DOHH2 (cell line): ENCODE measurements around the gene GPR3.
A peak's percentile ranks its signal among the peaks of the same experiment; 100 is the strongest.

Experiments
- H3F3A ChIP-seq: fragments of 200-600 bp; sonication (generic), shearing (Covaris generic); 2 replicates; pipeline ENCODE4 v1.6.0; 2016; ENCODE audit warnings: antibody characterized with exemption, mild to moderate bottlenecking; ENCODE audit not compliant: control insufficient read depth, insufficient read depth
- H3K27ac ChIP-seq: fragments of 200-600 bp; sonication (generic); 2 replicates; pipeline ENCODE4 v1.5.1; 2014; ENCODE audit warnings: low read depth, mild to moderate bottlenecking, low read length, moderate library complexity
- H3K27me3 ChIP-seq: fragments of 200-600 bp; sonication (generic); 2 replicates; pipeline ENCODE4 v1.6.1; 2014; ENCODE audit warnings: mild to moderate bottlenecking, low read length, mixed read lengths; ENCODE audit not compliant: control insufficient read depth
- H3K36me3 ChIP-seq: fragments of 200-600 bp; sonication (generic); 2 replicates; pipeline ENCODE4 v1.6.1; 2014; ENCODE audit warnings: mild to moderate bottlenecking, low read length, moderate library complexity, mixed read lengths; ENCODE audit not compliant: control insufficient read depth
- H3K4me1 ChIP-seq: fragments of 200-600 bp; sonication (generic); 2 replicates; pipeline ENCODE4 v1.6.1; 2014; ENCODE audit warnings: mild to moderate bottlenecking, low read length, mixed read lengths; ENCODE audit not compliant: control insufficient read depth
- H3K4me2 ChIP-seq: fragments of 200-600 bp; sonication (generic); 2 replicates; pipeline ENCODE4 v1.6.0; 2014; ENCODE audit warnings: mild to moderate bottlenecking, low read length, moderate library complexity
- H3K4me3 ChIP-seq: fragments of 200-600 bp; sonication (generic); 2 replicates; pipeline ENCODE4 v1.5.1; 2014; ENCODE audit warnings: mild to moderate bottlenecking, low read length, mixed read lengths
- H3K79me2 ChIP-seq: fragments of 200-600 bp; sonication (generic); 2 replicates; pipeline ENCODE4 v1.6.1; 2014; ENCODE audit warnings: mild to moderate bottlenecking, low read length, mixed read lengths; ENCODE audit not compliant: control insufficient read depth
- H3K9me2 ChIP-seq: fragments of 200-600 bp; sonication (generic); replicated peaks from 2 replicates; pipeline ENCODE4 v1.6.1; 2014; ENCODE audit warnings: mild to moderate bottlenecking, low read length, mixed read lengths; ENCODE audit not compliant: control insufficient read depth
- H3K9me3 ChIP-seq: fragments of 200-600 bp; sonication (generic); 2 replicates; pipeline ENCODE4 v1.6.1; 2014; ENCODE audit warnings: antibody characterized with exemption, low read length, mixed read lengths; ENCODE audit not compliant: control insufficient read depth, insufficient read depth
- H4K20me1 ChIP-seq: fragments of 200-600 bp; sonication (generic); 2 replicates; pipeline ENCODE4 v1.6.0; 2014; ENCODE audit warnings: low read depth, mild to moderate bottlenecking, antibody characterized with exemption, low read length, moderate library complexity; ENCODE audit not compliant: control insufficient read depth, insufficient read depth
- CTCF ChIP-seq: fragments of 200-600 bp; sonication (generic); IDR thresholded peaks from one replicate; pipeline ENCODE4 v1.5.1; 2014; ENCODE audit warnings: antibody characterized with exemption, mild to moderate bottlenecking, low read depth, low read length; ENCODE audit not compliant: poor library complexity, severe bottlenecking
- EZH2phosphoT487 ChIP-seq: fragments of 200-600 bp; sonication (generic); IDR thresholded peaks from 2 replicates; pipeline ENCODE4 v1.6.1; 2017; ENCODE audit warnings: borderline replicate concordance, mild to moderate bottlenecking, antibody characterized with exemption, low read length, moderate library complexity, mixed read lengths

The GPR3 gene

GRCh38 chr1:27359822-27360158 lies 32.6 kb upstream of the GPR3 start:
- TF ChIP-seq EZH2phosphoT487 (no peak), CTCF (no peak)
- H3K4me3 ChIP-seq, result peak overlapping the region; percentile 86
- no peaks in the 10 kb centered on the region for H3F3A ChIP-seq
- no peaks in the 10 kb centered on the region for H4K20me1 ChIP-seq
- no peaks in the 10 kb centered on the region for H3K9me2 ChIP-seq
- H3K36me3 ChIP-seq, result no peaks in the 10 kb centered on the region
- no peaks in the 10 kb centered on the region for H3K79me2 ChIP-seq
- no peak overlapping the region for H3K27ac ChIP-seq
- no peaks in the 10 kb centered on the region for H3K9me3 ChIP-seq
- H3K4me1 ChIP-seq, result peaks cover 29% of the 10 kb centered on the region
- peak overlapping the region; percentile 100 for H3K4me2 ChIP-seq
- H3K27me3 ChIP-seq, result peaks cover 29% of the 10 kb centered on the region

- Histone ChIP-seq H3K4me3 (peak overlapping the region; percentile 86), H3K27ac (no peak overlapping the region), H3K9me2 (no peaks in the 10 kb centered on the region), H3K36me3 (no peaks in the 10 kb centered on the region), H3K27me3 (peaks cover 29% of the 10 kb centered on the region), H3K4me2 (peak overlapping the region; percentile 100), H3K9me3 (no peaks in the 10 kb centered on the region), H4K20me1 (no peaks in the 10 kb centered on the region), H3K79me2 (no peaks in the 10 kb centered on the region), H3F3A (no peaks in the 10 kb centered on the region), H3K4me1 (peaks cover 35% of the 10 kb centered on the region)
- TF ChIP-seq EZH2phosphoT487 (no peak), CTCF (no peak)
These were observed 32.0 kb upstream of the GPR3 start for GRCh38 chr1:27360159-27361043.

GRCh38 chr1:27361044-27361402 lies 31.4 kb upstream of the GPR3 start:
- TF ChIP-seq CTCF (no peak), EZH2phosphoT487 (no peak)
- Histone ChIP-seq H3K36me3 (no peaks in the 10 kb centered on the region), H3K27me3 (peaks cover 29% of the 10 kb centered on the region), H3K9me3 (no peaks in the 10 kb centered on the region), H3K4me1 (peaks cover 41% of the 10 kb centered on the region), H4K20me1 (no peaks in the 10 kb centered on the region), H3K27ac (no peak overlapping the region), H3K4me3 (peak overlapping the region; percentile 86), H3F3A (no peaks in the 10 kb centered on the region), H3K9me2 (no peaks in the 10 kb centered on the region), H3K4me2 (peak overlapping the region; percentile 100), H3K79me2 (no peaks in the 10 kb centered on the region)
